Nephron progenitor cell (in vitro differentiated cells): ENCODE data around the gene CTTNBP2.

Source experiments
- DNase-seq: peaks from one replicate; pipeline ENCODE4 v3.0.0; 2021
- H3K27ac Mint-ChIP-seq: 2 replicates; pipeline ENCODE4 v1.8.0; 2021; ENCODE audit warnings: mild to moderate bottlenecking, moderate library complexity, mixed read lengths
- H3K27me3 Mint-ChIP-seq: 2 replicates; pipeline ENCODE4 v1.8.0; 2021; ENCODE audit warnings: mild to moderate bottlenecking, low read depth, mixed read lengths; ENCODE audit not compliant: poor library complexity
- H3K36me3 Mint-ChIP-seq: 2 replicates; pipeline ENCODE4 v1.8.0; 2021; ENCODE audit warnings: low read depth, mixed read lengths
- H3K4me1 Mint-ChIP-seq: 2 replicates; pipeline ENCODE4 v1.8.0; 2021; ENCODE audit warnings: mixed read lengths
- H3K4me3 Mint-ChIP-seq: 2 replicates; pipeline ENCODE4 v1.8.0; 2021; ENCODE audit warnings: mild to moderate bottlenecking, moderate library complexity, mixed read lengths
- H3K9me3 Mint-ChIP-seq: 2 replicates; pipeline ENCODE4 v1.8.0; 2021; ENCODE audit warnings: mild to moderate bottlenecking, moderate library complexity, mixed read lengths
- TF ChIP-seq, protein P1 (sequence below): fragments of 200-600 bp; sonication (generic); IDR thresholded peaks from 2 replicates; pipeline ENCODE4 v1.5.0; 2021; ENCODE audit warnings: antibody characterized with exemption

CTTNBP2 gene

DNA sequence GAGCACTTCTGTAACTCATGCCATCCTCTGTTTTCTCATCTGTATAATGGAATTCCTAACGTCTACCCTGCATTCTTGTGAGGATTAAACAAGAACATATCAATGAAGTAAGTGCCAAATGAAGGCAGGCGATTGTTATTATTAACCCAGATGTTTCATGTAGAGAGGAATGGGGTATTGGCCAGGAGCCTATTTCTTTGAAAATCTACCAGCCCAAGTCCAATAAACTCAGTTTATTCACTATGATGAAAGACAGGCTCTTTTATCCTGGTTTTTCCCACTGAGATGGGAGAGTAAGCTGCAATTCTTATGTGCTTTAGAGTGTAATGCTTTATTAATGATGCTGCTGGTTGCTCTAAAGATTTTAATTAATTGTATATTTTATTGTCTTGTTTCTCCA is 9.6 kb downstream of the CTTNBP2 start:
- no peak overlapping the region for H3K27ac Mint-ChIP-seq
- H3K4me1 Mint-ChIP-seq, result peaks cover 48% of the 10 kb centered on the region
- TF ChIP-seq, protein P1, sequence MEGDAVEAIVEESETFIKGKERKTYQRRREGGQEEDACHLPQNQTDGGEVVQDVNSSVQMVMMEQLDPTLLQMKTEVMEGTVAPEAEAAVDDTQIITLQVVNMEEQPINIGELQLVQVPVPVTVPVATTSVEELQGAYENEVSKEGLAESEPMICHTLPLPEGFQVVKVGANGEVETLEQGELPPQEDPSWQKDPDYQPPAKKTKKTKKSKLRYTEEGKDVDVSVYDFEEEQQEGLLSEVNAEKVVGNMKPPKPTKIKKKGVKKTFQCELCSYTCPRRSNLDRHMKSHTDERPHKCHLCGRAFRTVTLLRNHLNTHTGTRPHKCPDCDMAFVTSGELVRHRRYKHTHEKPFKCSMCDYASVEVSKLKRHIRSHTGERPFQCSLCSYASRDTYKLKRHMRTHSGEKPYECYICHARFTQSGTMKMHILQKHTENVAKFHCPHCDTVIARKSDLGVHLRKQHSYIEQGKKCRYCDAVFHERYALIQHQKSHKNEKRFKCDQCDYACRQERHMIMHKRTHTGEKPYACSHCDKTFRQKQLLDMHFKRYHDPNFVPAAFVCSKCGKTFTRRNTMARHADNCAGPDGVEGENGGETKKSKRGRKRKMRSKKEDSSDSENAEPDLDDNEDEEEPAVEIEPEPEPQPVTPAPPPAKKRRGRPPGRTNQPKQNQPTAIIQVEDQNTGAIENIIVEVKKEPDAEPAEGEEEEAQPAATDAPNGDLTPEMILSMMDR, result no peak

DNA sequence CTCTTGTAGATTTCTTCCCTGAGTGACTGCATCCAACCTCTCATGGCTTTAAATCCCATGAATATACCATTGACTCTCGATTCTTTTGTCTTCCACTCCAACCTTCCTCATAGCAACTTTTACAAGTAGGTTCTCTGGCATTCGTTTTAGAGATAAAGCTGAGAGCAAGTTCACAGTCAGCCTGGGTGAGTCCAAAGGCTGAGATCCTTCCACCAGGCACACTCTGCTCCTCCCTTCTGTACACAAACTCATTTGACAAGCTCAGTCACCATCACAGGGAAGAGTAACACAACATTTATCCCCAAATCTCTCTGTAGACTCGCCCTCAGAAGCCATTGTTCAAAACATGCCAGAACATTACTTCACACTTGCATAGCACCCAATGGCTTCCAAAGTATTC is 10.9 kb downstream of the CTTNBP2 start:
- peak overlapping the region; percentile 4 for H3K27ac Mint-ChIP-seq
- no peak overlapping the region for H3K4me3 Mint-ChIP-seq
- no peaks in the 10 kb centered on the region for H3K9me3 Mint-ChIP-seq
- no peaks in the 10 kb centered on the region for H3K27me3 Mint-ChIP-seq
- H3K4me1 Mint-ChIP-seq, result peaks cover 35% of the 10 kb centered on the region
- TF ChIP-seq, protein P1, result no peak
- peaks cover 59% of the 10 kb centered on the region for H3K36me3 Mint-ChIP-seq
- no peak for DNase-seq

More for the DNA sequence above, 9.6 kb downstream of the CTTNBP2 start:
- no peaks in the 10 kb centered on the region for H3K27me3 Mint-ChIP-seq
- H3K4me3 Mint-ChIP-seq, result no peak overlapping the region
- peaks cover 51% of the 10 kb centered on the region for H3K36me3 Mint-ChIP-seq
- no peaks in the 10 kb centered on the region for H3K9me3 Mint-ChIP-seq
- no peak for DNase-seq

DNA sequence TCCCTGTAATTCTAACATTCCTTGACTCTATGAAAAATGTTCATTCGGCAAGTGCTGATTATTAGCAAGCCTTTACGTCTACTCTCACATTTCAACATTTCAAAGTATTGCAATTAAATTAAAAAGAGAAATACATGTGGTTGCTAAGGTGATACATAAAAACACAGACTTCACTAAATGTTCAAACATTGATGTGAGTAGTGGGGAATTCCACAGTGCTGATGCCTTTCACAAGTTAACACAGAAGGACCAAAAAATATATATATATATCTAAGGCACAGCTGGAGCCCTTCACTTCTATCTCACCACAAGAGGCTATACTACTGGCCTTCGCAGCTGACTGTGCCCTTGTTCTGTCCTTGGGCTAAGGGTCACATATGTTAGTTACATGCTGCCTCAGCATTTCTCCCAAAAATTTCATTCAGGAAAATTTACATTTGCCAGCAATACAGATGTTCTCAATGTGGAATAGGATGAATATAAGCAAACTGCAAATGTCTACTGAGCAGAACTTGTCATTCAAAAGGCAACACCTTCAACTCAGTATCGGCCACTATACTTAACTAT is 13.9 kb downstream of the CTTNBP2 start:
- Mint-ChIP-seq H3K27me3 (no peaks in the 10 kb centered on the region), H3K36me3 (peaks cover 74% of the 10 kb centered on the region), H3K4me3 (no peak overlapping the region), H3K9me3 (no peaks in the 10 kb centered on the region), H3K4me1 (peaks cover 19% of the 10 kb centered on the region), H3K27ac (no peak overlapping the region)
- TF ChIP-seq, protein P1, result no peak
- DNase-seq, result no peak

DNA sequence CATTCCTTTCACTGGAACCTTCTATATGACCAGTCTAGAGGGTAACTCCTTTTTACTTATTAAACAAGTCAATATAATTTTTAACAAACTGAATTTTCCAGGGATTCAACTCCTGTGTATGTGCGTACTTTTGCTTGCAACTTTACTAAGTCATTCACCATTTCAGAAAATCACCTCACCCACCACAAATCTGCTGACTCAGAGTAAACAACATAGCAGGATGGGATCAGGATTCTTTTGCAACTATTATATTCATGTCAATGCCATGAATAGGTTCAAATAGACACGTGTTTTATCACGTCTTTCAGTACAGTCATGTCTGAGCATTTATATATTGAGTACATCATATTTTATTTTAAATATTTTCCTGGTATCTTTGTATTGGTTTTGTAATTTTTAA is 14.5 kb downstream of the CTTNBP2 start:
- no peak for DNase-seq
- H3K4me3 Mint-ChIP-seq, result no peak overlapping the region
- peaks cover 73% of the 10 kb centered on the region for H3K36me3 Mint-ChIP-seq
- peaks cover 19% of the 10 kb centered on the region for H3K4me1 Mint-ChIP-seq
- TF ChIP-seq, protein P1, result no peak
- no peak overlapping the region for H3K27ac Mint-ChIP-seq
- no peaks in the 10 kb centered on the region for H3K9me3 Mint-ChIP-seq
- no peaks in the 10 kb centered on the region for H3K27me3 Mint-ChIP-seq

DNA sequence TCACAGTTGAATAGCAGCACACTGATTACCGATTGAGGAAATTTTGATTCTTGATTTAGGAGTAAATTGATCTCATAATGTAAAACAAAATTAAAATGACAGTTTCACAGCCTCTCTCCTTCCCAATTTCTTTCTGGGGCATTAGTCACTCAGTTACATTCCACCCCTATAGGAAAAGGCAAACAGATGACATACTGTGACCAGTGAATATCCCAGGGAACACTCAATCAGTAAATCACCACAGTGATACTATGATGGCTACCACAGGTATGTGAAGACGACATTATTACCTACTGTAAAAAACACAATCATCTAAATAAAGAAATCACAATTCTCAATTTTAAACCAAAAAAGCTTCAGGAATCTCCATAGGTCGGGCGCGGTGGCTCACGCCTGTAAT is 15.5 kb downstream of the CTTNBP2 start:
- Mint-ChIP-seq H3K27ac (no peak overlapping the region), H3K4me1 (peaks cover 19% of the 10 kb centered on the region), H3K4me3 (no peak overlapping the region), H3K36me3 (peaks cover 65% of the 10 kb centered on the region), H3K27me3 (no peaks in the 10 kb centered on the region), H3K9me3 (no peaks in the 10 kb centered on the region)
- no peak for DNase-seq
- TF ChIP-seq, protein P1, result no peak

DNA sequence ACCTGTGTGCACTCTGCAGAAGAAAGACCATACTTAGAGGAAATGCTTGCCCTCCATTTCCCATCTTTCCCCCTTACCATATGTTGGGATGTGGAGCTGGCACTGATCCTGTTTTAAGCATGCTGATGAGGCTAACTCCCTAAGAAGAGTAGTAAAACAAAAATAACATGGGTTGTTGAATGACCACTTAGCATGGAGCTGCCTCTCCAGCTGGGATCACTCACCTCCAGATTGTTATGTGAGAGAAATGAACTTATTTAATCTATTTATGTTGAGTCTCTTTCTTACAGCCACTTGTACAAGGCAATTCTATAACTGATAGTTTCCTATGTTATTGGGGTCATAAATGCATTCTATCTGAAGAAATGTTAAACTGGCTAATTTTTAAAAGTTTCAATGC is 17.0 kb downstream of the CTTNBP2 start:
- Mint-ChIP-seq H3K36me3 (peaks cover 65% of the 10 kb centered on the region), H3K4me1 (peaks cover 3% of the 10 kb centered on the region), H3K27me3 (no peaks in the 10 kb centered on the region), H3K27ac (no peak overlapping the region), H3K4me3 (no peak overlapping the region), H3K9me3 (no peaks in the 10 kb centered on the region)
- DNase-seq, result no peak
- TF ChIP-seq, protein P1, result no peak
